ENCODE results near the gene CCDC170.

- TF ChIP-seq CTCF (IDR thresholded peaks at IDR 0.05) (no peak), TCF7L2 (IDR thresholded peaks at IDR 0.05; ENCODE audit: low read depth, low read length) (no peak), REST (IDR thresholded peaks at IDR 0.05; ENCODE audit: insufficient read depth in 1 of 2, low read depth in 2 of 2, low read length in 1 of 2) (no peak)
Observed at GRCh38 chr6:151498327-151498726, 4.5 kb downstream of the CCDC170 start.

Measured in Panc1 (cell line).